Endodermal cell (in vitro differentiated cells): ENCODE measurements around the gene INPP5B. TPM values are rescaled to one million over a fixed set of nuclear protein-coding genes. Genes with fewer than 3 reads are reported as not detected.

ENCODE experiments used
- DNase-seq: peaks from one replicate; pipeline ENCODE4 v3.0.0-alpha.2; 2017
- H3K27ac ChIP-seq: 2 replicates; pipeline ENCODE4 v1.5.1; 2013; ENCODE audit warnings: mild to moderate bottlenecking, low read depth, low read length, moderate library complexity
- H3K27me3 ChIP-seq: 2 replicates; pipeline ENCODE4 v1.6.1; 2013; ENCODE audit warnings: mild to moderate bottlenecking, low read length, moderate library complexity; ENCODE audit not compliant: insufficient read depth, control insufficient read depth, poor library complexity, severe bottlenecking
- H3K36me3 ChIP-seq: 2 replicates; pipeline ENCODE4 v1.7.0; 2013; ENCODE audit warnings: mild to moderate bottlenecking, low read length, moderate library complexity; ENCODE audit not compliant: control insufficient read depth, insufficient read depth
- H3K4me1 ChIP-seq: one replicate; pipeline ENCODE4 v1.7.0; 2013; ENCODE audit warnings: low read length; ENCODE audit not compliant: control insufficient read depth, insufficient read depth
- H3K4me3 ChIP-seq: 2 replicates; pipeline ENCODE4 v1.5.1; 2013; ENCODE audit warnings: mild to moderate bottlenecking, low read length, moderate library complexity
- H3K9ac ChIP-seq: 2 replicates; pipeline ENCODE4 v1.6.1; 2013; ENCODE audit warnings: mild to moderate bottlenecking, low read length, moderate library complexity; ENCODE audit not compliant: poor library complexity, severe bottlenecking; ENCODE audit errors: extremely low read depth
- H3K9me3 ChIP-seq: 2 replicates; pipeline ENCODE4 v1.6.1; 2013; ENCODE audit warnings: mild to moderate bottlenecking, low read length, moderate library complexity; ENCODE audit not compliant: control insufficient read depth
- H3K27ac Mint-ChIP-seq: 2 replicates; pipeline ENCODE4 v1.8.0; 2020; ENCODE audit warnings: mixed read lengths
- H3K27me3 Mint-ChIP-seq: 2 replicates; pipeline ENCODE4 v1.8.0; 2021; ENCODE audit warnings: mild to moderate bottlenecking, mixed read lengths; ENCODE audit not compliant: insufficient read depth
- H3K36me3 Mint-ChIP-seq: 2 replicates; pipeline ENCODE4 v1.8.0; 2020; ENCODE audit warnings: low read depth, mixed read lengths
- H3K4me1 Mint-ChIP-seq: 2 replicates; pipeline ENCODE4 v1.8.0; 2020; ENCODE audit warnings: mixed read lengths
- H3K4me3 Mint-ChIP-seq: 2 replicates; pipeline ENCODE4 v1.8.0; 2020; ENCODE audit warnings: mild to moderate bottlenecking, moderate library complexity, mixed read lengths
- H3K9me3 Mint-ChIP-seq: 2 replicates; pipeline ENCODE4 v1.8.0; 2020; ENCODE audit warnings: mild to moderate bottlenecking, mixed read lengths
- WGBS, 2 experiments: methylation state at CpG; one replicate each; pipeline versions ENCODE4 v1.1.5 to v1.1.7; 2013; ENCODE audit warnings: missing lambda C conversion rate in 2 of 2, mixed read lengths in 1 of 2; ENCODE audit not compliant: insufficient coverage in 1 of 2, insufficient read length in 1 of 2; 5-methylcytosine and 5-hydroxymethylcytosine counted together
- total RNA-seq, 2 donors: library from RNA; stranded (reverse); fragmentation: NEBNext Ultra II Directional in 1 of 2; extraction: Animal tissue kit (Norgen Biotek cat#: 25700) in 1 of 2; gene quantifications; 2 replicates in 1 of 2; 3 replicates in 1 of 2; pipeline ENCODE4 v1.2.1, GENCODE V29; 2021
- TF ChIP-seq, protein P1 (sequence below): fragments of 200-600 bp; sonication (generic); conservative IDR thresholded peaks from 2 replicates; pipeline ENCODE4 v1.5.0; 2021; ENCODE audit warnings: antibody characterized with exemption, mild to moderate bottlenecking

The INPP5B gene
- total RNA-seq, 2 donors from 2014 or later = 19.9 to 21.4 TPM

DNA sequence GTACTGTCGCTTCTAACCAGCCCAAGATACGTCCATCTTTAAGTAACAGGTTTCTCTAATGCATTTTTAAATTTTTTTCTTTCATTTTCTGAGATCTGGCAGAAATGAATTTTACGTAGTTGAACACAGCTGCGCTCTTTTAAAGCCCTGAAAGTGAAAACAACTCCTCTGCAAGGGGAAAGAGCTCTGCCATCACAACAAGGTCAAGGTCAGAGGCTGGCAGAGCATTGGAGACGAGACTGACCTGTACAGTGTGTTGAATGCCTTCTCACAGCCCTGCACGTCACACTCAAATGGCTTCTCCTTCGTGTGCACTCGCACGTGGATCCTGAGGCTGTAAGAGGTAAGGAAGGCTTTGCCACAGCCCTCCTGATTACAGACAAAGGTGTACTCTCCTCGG lies 107.2 kb downstream of the INPP5B start:
- H3K9me3 Mint-ChIP-seq = no peaks in the 10 kb centered on the region
- WGBS, 2 experiments = 92 to 93% methylated on average over 10 of the region's 10 CpGs
- H3K4me3 ChIP-seq = no peak overlapping the region

GRCh38 chr1:37836788-37837187 lies 110.1 kb downstream of the INPP5B start:
- Histone ChIP-seq H3K9ac (no peak overlapping the region), H3K4me1 (no peaks in the 10 kb centered on the region), H3K27ac (no peak overlapping the region), H3K9me3 (no peaks in the 10 kb centered on the region), H3K27me3 (no peaks in the 10 kb centered on the region), H3K36me3 (peaks cover 57% of the 10 kb centered on the region), H3K4me3 (no peak overlapping the region)
- H3K27ac Mint-ChIP-seq = no peak overlapping the region
- TF ChIP-seq, protein P1, sequence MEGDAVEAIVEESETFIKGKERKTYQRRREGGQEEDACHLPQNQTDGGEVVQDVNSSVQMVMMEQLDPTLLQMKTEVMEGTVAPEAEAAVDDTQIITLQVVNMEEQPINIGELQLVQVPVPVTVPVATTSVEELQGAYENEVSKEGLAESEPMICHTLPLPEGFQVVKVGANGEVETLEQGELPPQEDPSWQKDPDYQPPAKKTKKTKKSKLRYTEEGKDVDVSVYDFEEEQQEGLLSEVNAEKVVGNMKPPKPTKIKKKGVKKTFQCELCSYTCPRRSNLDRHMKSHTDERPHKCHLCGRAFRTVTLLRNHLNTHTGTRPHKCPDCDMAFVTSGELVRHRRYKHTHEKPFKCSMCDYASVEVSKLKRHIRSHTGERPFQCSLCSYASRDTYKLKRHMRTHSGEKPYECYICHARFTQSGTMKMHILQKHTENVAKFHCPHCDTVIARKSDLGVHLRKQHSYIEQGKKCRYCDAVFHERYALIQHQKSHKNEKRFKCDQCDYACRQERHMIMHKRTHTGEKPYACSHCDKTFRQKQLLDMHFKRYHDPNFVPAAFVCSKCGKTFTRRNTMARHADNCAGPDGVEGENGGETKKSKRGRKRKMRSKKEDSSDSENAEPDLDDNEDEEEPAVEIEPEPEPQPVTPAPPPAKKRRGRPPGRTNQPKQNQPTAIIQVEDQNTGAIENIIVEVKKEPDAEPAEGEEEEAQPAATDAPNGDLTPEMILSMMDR = no peak
- 59 to 67% methylated on average over 3 of the region's 3 CpGs for WGBS, 2 experiments
- no peak for DNase-seq
- H3K27me3 Mint-ChIP-seq = no peaks in the 10 kb centered on the region
- peaks cover 66% of the 10 kb centered on the region for H3K36me3 Mint-ChIP-seq
- no peaks in the 10 kb centered on the region for H3K4me1 Mint-ChIP-seq
- no peaks in the 10 kb centered on the region for H3K9me3 Mint-ChIP-seq
- H3K4me3 Mint-ChIP-seq = no peak overlapping the region

More for the DNA sequence above, 107.2 kb downstream of the INPP5B start:
- Histone ChIP-seq H3K9ac (no peak overlapping the region), H3K36me3 (peaks cover 37% of the 10 kb centered on the region), H3K4me1 (peaks cover 8% of the 10 kb centered on the region), H3K27me3 (no peaks in the 10 kb centered on the region), H3K27ac (no peak overlapping the region), H3K9me3 (no peaks in the 10 kb centered on the region)
- Mint-ChIP-seq H3K4me3 (no peak overlapping the region), H3K27ac (no peak overlapping the region), H3K36me3 (peaks cover 46% of the 10 kb centered on the region), H3K4me1 (peaks cover 16% of the 10 kb centered on the region), H3K27me3 (no peaks in the 10 kb centered on the region)
- TF ChIP-seq, protein P1 = no peak
- no peak for DNase-seq

GRCh38 chr1:37831809-37832208 lies 115.0 kb downstream of the INPP5B start:
- TF ChIP-seq, protein P1 = no peak
- no peaks in the 10 kb centered on the region for H3K4me1 Mint-ChIP-seq

More at GRCh38 chr1:37831809-37832208, 115.0 kb downstream of the INPP5B start:
- no peaks in the 10 kb centered on the region for H3K9me3 ChIP-seq
- H3K27me3 ChIP-seq = no peaks in the 10 kb centered on the region
- Mint-ChIP-seq H3K27me3 (no peaks in the 10 kb centered on the region), H3K9me3 (no peaks in the 10 kb centered on the region), H3K4me3 (no peak overlapping the region), H3K36me3 (peaks cover 65% of the 10 kb centered on the region), H3K27ac (no peak overlapping the region)
- H3K27ac ChIP-seq = no peak overlapping the region
- H3K36me3 ChIP-seq = peaks cover 72% of the 10 kb centered on the region
- H3K4me3 ChIP-seq = no peak overlapping the region
- DNase-seq = no peak
- H3K4me1 ChIP-seq = no peaks in the 10 kb centered on the region
- H3K9ac ChIP-seq = no peak overlapping the region
- WGBS, 2 experiments = 94% methylated on average over 2 of the region's 2 CpGs; no CpG with 5 or more reads in 1 of the 2 experiments
